BE2C (cell line): ENCODE data around the gene CTNNB1.

Source experiments
- DNase-seq: peaks from one replicate; pipeline ENCODE4 v3.0.0-alpha.2; 2020
- H3K27me3 ChIP-seq: fragments of 250-450 bp; sonication (Bioruptor Pico); 2 replicates; pipeline ENCODE4 v1.5.1; 2020; ENCODE audit warnings: mild to moderate bottlenecking
- H3K36me3 ChIP-seq: fragments of 250-450 bp; sonication (Bioruptor Pico); 2 replicates; pipeline ENCODE4 v1.5.1; 2020; ENCODE audit warnings: mild to moderate bottlenecking
- H3K4me1 ChIP-seq: fragments of 250-450 bp; sonication (Bioruptor Pico); 2 replicates; pipeline ENCODE4 v1.5.1; 2020
- H3K4me3 ChIP-seq: 2 replicates; pipeline ENCODE4 v1.5.1; 2011; ENCODE audit warnings: low read depth, low read length
- H3K9me3 ChIP-seq: fragments of 250-450 bp; sonication (Bioruptor Pico); 2 replicates; pipeline ENCODE4 v1.5.1; 2020
- CTCF ChIP-seq: IDR thresholded peaks from 2 replicates; pipeline ENCODE4 v1.5.1; 2012; ENCODE audit warnings: mild to moderate bottlenecking, low read depth, low read length

CTNNB1 gene

GRCh38 chr3:41223078-41223477, 23.8 kb downstream of the CTNNB1 start:
- Histone ChIP-seq H3K27me3 (no peaks in the 10 kb centered on the region), H3K4me1 (no peaks in the 10 kb centered on the region), H3K36me3 (peaks cover 28% of the 10 kb centered on the region), H3K9me3 (no peaks in the 10 kb centered on the region), H3K4me3 (no peak overlapping the region)
- TF ChIP-seq CTCF = no peak
- DNase-seq = no peak

GRCh38 chr3:41223691-41224090, 24.4 kb downstream of the CTNNB1 start:
- TF ChIP-seq CTCF = no peak
- no peaks in the 10 kb centered on the region for H3K27me3 ChIP-seq
- no peaks in the 10 kb centered on the region for H3K4me1 ChIP-seq
- no peak for DNase-seq
- no peak overlapping the region for H3K4me3 ChIP-seq
- H3K36me3 ChIP-seq = peaks cover 28% of the 10 kb centered on the region
- H3K9me3 ChIP-seq = no peaks in the 10 kb centered on the region

GRCh38 chr3:41224120-41224806, 25.0 kb downstream of the CTNNB1 start:
- Histone ChIP-seq H3K36me3 (peaks cover 28% of the 10 kb centered on the region), H3K4me1 (no peaks in the 10 kb centered on the region), H3K9me3 (no peaks in the 10 kb centered on the region), H3K27me3 (no peaks in the 10 kb centered on the region), H3K4me3 (no peak overlapping the region)
- no peak for TF ChIP-seq CTCF
- DNase-seq = no peak

GRCh38 chr3:41234823-41235721, 35.8 kb downstream of the CTNNB1 start:
- no peak for TF ChIP-seq CTCF
- Histone ChIP-seq H3K4me3 (no peak overlapping the region), H3K4me1 (no peaks in the 10 kb centered on the region), H3K9me3 (no peaks in the 10 kb centered on the region), H3K27me3 (no peaks in the 10 kb centered on the region), H3K36me3 (peaks cover 46% of the 10 kb centered on the region)
- no peak for DNase-seq

- Histone ChIP-seq H3K4me1 (no peaks in the 10 kb centered on the region), H3K4me3 (no peak overlapping the region), H3K27me3 (no peaks in the 10 kb centered on the region), H3K36me3 (peaks cover 46% of the 10 kb centered on the region), H3K9me3 (no peaks in the 10 kb centered on the region)
- TF ChIP-seq CTCF = no peak
- DNase-seq = no peak
Measured at GRCh38 chr3:41236228-41236627, 36.9 kb downstream of the CTNNB1 start.

GRCh38 chr3:41237907-41238306, 38.6 kb downstream of the CTNNB1 start:
- no peak for DNase-seq
- Histone ChIP-seq H3K4me1 (no peaks in the 10 kb centered on the region), H3K4me3 (no peak overlapping the region), H3K36me3 (peaks cover 47% of the 10 kb centered on the region), H3K9me3 (no peaks in the 10 kb centered on the region), H3K27me3 (no peaks in the 10 kb centered on the region)
- no peak for TF ChIP-seq CTCF
